Osteoblast (primary cell): ENCODE data around the gene COX11. TPM values are rescaled to one million over a fixed set of nuclear protein-coding genes. Genes with fewer than 3 reads are reported as not detected.
A peak's percentile ranks its signal among the peaks of the same experiment; 100 is the strongest.

ENCODE experiments used
- DNase-seq: peaks from one replicate; pipeline ENCODE4 v3.0.0; 2011; ENCODE audit warnings: low spot score, mixed read lengths; ENCODE audit not compliant: insufficient read length; ENCODE audit errors: missing footprints
- H2AFZ ChIP-seq: 2 replicates; pipeline ENCODE4 v1.6.0; 2011; ENCODE audit warnings: mild to moderate bottlenecking, low read length
- H3K27ac ChIP-seq: 2 replicates; pipeline ENCODE4 v1.5.1; 2011; ENCODE audit warnings: mild to moderate bottlenecking, low read depth, low read length, moderate library complexity
- H3K27me3 ChIP-seq: 2 replicates; pipeline ENCODE4 v1.6.0; 2012; ENCODE audit warnings: mild to moderate bottlenecking, control low read depth, inconsistent platforms, low read length, moderate library complexity; ENCODE audit not compliant: insufficient read depth
- H3K36me3 ChIP-seq: 2 replicates; pipeline ENCODE4 v1.5.1; 2011; ENCODE audit warnings: mild to moderate bottlenecking, low read length, control low read depth, moderate library complexity; ENCODE audit not compliant: insufficient read depth
- H3K4me1 ChIP-seq: 2 replicates; pipeline ENCODE4 v1.5.1; 2011; ENCODE audit warnings: mild to moderate bottlenecking, low read length, control low read depth, moderate library complexity; ENCODE audit not compliant: insufficient read depth
- H3K4me2 ChIP-seq: 2 replicates; pipeline ENCODE4 v1.6.0; 2011; ENCODE audit warnings: mild to moderate bottlenecking, low read length; ENCODE audit not compliant: insufficient read depth
- H3K4me3 ChIP-seq: fragments of 200-600 bp; sonication (generic); 3 replicates; pipeline ENCODE4 v1.5.1; 2012; ENCODE audit warnings: mild to moderate bottlenecking, low read length, inconsistent platforms; ENCODE audit not compliant: insufficient read depth
- H3K79me2 ChIP-seq: 2 replicates; pipeline ENCODE4 v1.6.0; 2012; ENCODE audit warnings: mild to moderate bottlenecking, low read length, control low read depth, inconsistent platforms; ENCODE audit not compliant: insufficient read depth
- H3K9me3 ChIP-seq: 2 replicates; pipeline ENCODE4 v1.5.1; 2011; ENCODE audit warnings: low read depth, low read length, control low read depth
- H4K20me1 ChIP-seq: 2 replicates; pipeline ENCODE4 v1.6.0; 2012; ENCODE audit warnings: mild to moderate bottlenecking, low read length, control low read depth; ENCODE audit not compliant: insufficient read depth
- total RNA-seq: library from RNA; depleted of rRNA; stranded (reverse); fragments of >200 nt; gene quantifications from 2 replicates; pipeline ENCODE4 v1.2.3, GENCODE V29; 2012
- TF ChIP-seq, protein P1 (sequence below): IDR thresholded peaks from 2 replicates; pipeline ENCODE4 v1.5.1; 2011; ENCODE audit warnings: mild to moderate bottlenecking, low read depth, low read length, moderate library complexity; ENCODE audit errors: extremely low read depth

The COX11 gene
- total RNA-seq, 1 donor, result 38.7 TPM

GRCh38 chr17:54972406-54973138, 4.1 kb upstream of the COX11 start:
- peaks cover 9% of the 10 kb centered on the region for H3K4me1 ChIP-seq
- H3K4me2 ChIP-seq, result no peak overlapping the region
- H3K27ac ChIP-seq, result no peak overlapping the region
- peaks cover 7% of the 10 kb centered on the region for H4K20me1 ChIP-seq
- no peaks in the 10 kb centered on the region for H3K27me3 ChIP-seq
- no peaks in the 10 kb centered on the region for H3K9me3 ChIP-seq
- peaks cover 60% of the 10 kb centered on the region for H3K79me2 ChIP-seq
- no peak for DNase-seq
- H2AFZ ChIP-seq, result no peak overlapping the region
- H3K4me3 ChIP-seq, result no peak overlapping the region
- TF ChIP-seq, protein P1, sequence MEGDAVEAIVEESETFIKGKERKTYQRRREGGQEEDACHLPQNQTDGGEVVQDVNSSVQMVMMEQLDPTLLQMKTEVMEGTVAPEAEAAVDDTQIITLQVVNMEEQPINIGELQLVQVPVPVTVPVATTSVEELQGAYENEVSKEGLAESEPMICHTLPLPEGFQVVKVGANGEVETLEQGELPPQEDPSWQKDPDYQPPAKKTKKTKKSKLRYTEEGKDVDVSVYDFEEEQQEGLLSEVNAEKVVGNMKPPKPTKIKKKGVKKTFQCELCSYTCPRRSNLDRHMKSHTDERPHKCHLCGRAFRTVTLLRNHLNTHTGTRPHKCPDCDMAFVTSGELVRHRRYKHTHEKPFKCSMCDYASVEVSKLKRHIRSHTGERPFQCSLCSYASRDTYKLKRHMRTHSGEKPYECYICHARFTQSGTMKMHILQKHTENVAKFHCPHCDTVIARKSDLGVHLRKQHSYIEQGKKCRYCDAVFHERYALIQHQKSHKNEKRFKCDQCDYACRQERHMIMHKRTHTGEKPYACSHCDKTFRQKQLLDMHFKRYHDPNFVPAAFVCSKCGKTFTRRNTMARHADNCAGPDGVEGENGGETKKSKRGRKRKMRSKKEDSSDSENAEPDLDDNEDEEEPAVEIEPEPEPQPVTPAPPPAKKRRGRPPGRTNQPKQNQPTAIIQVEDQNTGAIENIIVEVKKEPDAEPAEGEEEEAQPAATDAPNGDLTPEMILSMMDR, result no peak
- no peaks in the 10 kb centered on the region for H3K36me3 ChIP-seq

DNA sequence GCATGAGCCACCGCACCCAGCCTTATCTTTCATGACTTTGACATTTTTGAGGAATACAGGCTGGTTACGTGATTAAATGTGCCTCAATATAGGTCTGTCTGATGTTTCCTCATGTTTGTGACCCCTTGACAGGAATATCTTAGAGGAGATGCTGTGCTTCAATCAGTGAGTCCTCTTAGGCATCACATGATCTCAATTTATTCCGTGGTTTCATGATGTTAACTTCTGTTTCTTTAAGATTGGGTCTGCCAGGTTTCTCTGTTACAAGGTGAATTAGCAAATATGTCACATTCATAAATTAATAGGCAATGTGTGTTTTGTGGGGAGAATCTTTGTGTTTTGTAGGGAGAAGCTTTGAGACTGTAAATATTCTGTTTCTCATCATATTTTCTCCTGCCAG, 3.4 kb upstream of the COX11 start:
- peaks cover 7% of the 10 kb centered on the region for H4K20me1 ChIP-seq
- DNase-seq, result no peak
- H3K36me3 ChIP-seq, result no peaks in the 10 kb centered on the region
- no peak overlapping the region for H3K4me3 ChIP-seq
- no peak overlapping the region for H2AFZ ChIP-seq
- no peak overlapping the region for H3K27ac ChIP-seq
- no peaks in the 10 kb centered on the region for H3K9me3 ChIP-seq
- H3K4me1 ChIP-seq, result peaks cover 14% of the 10 kb centered on the region
- H3K79me2 ChIP-seq, result peaks cover 66% of the 10 kb centered on the region
- no peak overlapping the region for H3K4me2 ChIP-seq
- no peaks in the 10 kb centered on the region for H3K27me3 ChIP-seq
- TF ChIP-seq, protein P1, result no peak

DNA sequence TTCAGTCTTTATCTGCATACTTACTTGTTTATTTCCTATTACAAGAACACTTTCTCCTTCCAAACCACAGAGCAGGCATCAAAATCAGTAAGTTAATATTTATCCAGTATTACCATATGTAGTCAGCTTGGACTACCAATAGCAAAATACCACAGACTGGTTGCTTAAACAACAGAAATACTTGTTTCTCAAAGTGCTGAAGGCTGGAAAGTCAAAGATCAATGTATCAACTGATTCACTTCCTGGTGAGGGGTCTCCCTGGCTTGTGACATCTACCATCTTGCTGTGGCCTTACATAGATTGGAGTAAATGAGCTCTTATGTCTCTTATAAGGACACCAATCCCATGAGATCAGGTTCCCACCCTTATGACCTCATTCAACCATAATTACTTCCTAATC, 2.7 kb upstream of the COX11 start:
- no peaks in the 10 kb centered on the region for H3K9me3 ChIP-seq
- H4K20me1 ChIP-seq, result peaks cover 7% of the 10 kb centered on the region
- H3K27ac ChIP-seq, result no peak overlapping the region
- peaks cover 14% of the 10 kb centered on the region for H3K4me1 ChIP-seq
- no peak overlapping the region for H2AFZ ChIP-seq
- no peaks in the 10 kb centered on the region for H3K36me3 ChIP-seq
- peaks cover 66% of the 10 kb centered on the region for H3K79me2 ChIP-seq
- no peak overlapping the region for H3K4me2 ChIP-seq
- no peaks in the 10 kb centered on the region for H3K27me3 ChIP-seq
- no peak for DNase-seq
- H3K4me3 ChIP-seq, result no peak overlapping the region
- TF ChIP-seq, protein P1, result no peak

DNA sequence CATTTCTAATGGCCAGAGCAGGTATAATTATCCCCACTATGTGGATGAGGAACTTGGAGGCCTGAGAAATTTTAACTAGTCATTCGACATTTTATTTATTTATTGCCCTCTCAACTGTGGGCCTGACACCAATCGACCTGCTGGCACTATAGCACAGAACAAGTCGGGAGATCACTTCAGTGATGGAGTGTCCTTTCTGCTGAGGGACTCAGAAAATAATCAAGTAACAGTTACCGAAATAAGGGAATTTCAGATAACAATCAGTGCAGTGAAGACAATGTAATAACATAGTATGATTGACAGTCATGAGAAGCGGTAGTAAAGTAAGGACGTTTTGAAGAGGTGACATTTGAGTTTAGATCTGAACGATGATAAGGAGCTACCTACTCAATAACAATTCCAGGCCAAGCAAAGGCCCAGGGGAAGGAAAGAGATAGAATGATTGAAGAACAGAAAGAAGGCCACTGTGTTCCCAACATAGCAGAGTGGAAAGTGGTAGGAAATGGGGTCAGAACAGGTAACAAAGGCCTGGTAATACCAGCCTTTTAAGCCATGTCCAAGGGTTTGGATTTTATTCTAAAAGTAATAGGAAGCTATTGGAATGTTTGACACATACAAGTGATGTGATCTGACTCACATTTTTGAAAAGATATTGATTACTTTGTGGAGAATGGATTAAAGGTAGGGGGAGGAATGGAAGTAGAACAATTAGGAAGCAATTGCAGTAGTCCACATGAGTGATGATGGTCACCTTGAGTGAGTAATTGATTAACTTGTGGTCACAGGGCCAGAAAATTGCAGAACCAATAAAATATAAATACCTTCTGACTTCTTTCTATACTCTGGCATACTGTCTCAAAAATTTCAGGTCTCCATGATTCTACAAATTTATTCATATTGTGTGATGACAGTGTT, 1.5 kb upstream of the COX11 start:
- Histone ChIP-seq H3K4me3 (peak overlapping the region; percentile 99), H2AFZ (peak overlapping the region; percentile 99), H3K4me1 (peaks cover 14% of the 10 kb centered on the region), H3K4me2 (peak overlapping the region; percentile 86), H4K20me1 (peaks cover 7% of the 10 kb centered on the region), H3K9me3 (no peaks in the 10 kb centered on the region), H3K79me2 (peaks cover 71% of the 10 kb centered on the region), H3K27me3 (no peaks in the 10 kb centered on the region), H3K36me3 (no peaks in the 10 kb centered on the region), H3K27ac (peak overlapping the region; percentile 83)
- TF ChIP-seq, protein P1, result no peak
- DNase-seq, result no peak
